RWPE2 (cell line): Measurements from ENCODE around the gene GLB1L3.
"Not testable (repeated sequence)": the region's sequence is repeated elsewhere in the genome, so short reads cannot be mapped to it uniquely, and the experiment has no call there.

Source experiments
- ATAC-seq: fragments of 200-7000 bp; cut with Tn5 transposase; 3 replicates; pipeline ENCODE4 v1.9.1; 2021; ENCODE audit warnings: low read depth
- DNase-seq: peaks from one replicate; pipeline ENCODE4 v3.0.0-alpha.2; 2020; ENCODE audit warnings: low spot score
- H3K27ac ChIP-seq: fragments of 450-650 bp; 2 replicates; pipeline ENCODE4 v1.5.1; 2017; ENCODE audit warnings: mild to moderate bottlenecking; ENCODE audit not compliant: poor library complexity, severe bottlenecking
- H3K27me3 ChIP-seq: fragments of 250-450 bp; sonication (Bioruptor Pico); 2 replicates; pipeline ENCODE4 v1.5.1; 2021; ENCODE audit warnings: mild to moderate bottlenecking, moderate library complexity; ENCODE audit not compliant: insufficient read depth, poor library complexity, severe bottlenecking
- H3K36me3 ChIP-seq: fragments of 250-450 bp; sonication (Bioruptor Pico); 2 replicates; pipeline ENCODE4 v1.5.1; 2020; ENCODE audit warnings: low read depth, mild to moderate bottlenecking, moderate library complexity
- H3K4me1 ChIP-seq: fragments of 250-450 bp; sonication (Bioruptor Pico); 2 replicates; pipeline ENCODE4 v1.5.1; 2021; ENCODE audit warnings: mild to moderate bottlenecking, moderate library complexity; ENCODE audit not compliant: insufficient read depth, poor library complexity, severe bottlenecking
- H3K4me3 ChIP-seq: fragments of 250-450 bp; sonication (Bioruptor Pico); 2 replicates; pipeline ENCODE4 v1.5.1; 2021; ENCODE audit warnings: mild to moderate bottlenecking, moderate library complexity; ENCODE audit not compliant: severe bottlenecking
- H3K9me3 ChIP-seq: fragments of 250-450 bp; sonication (Bioruptor Pico); 2 replicates; pipeline ENCODE4 v1.5.1; 2021; ENCODE audit warnings: mild to moderate bottlenecking, moderate library complexity; ENCODE audit not compliant: severe bottlenecking
- CTCF ChIP-seq: fragments of 450-650 bp; IDR thresholded peaks from one replicate; pipeline ENCODE4 v1.5.1; 2017; ENCODE audit warnings: mild to moderate bottlenecking, moderate library complexity; ENCODE audit not compliant: poor library complexity, severe bottlenecking

GLB1L3 gene

GRCh38 chr11:134312807-134313206 lies 36.6 kb downstream of the GLB1L3 start:
- no peak for TF ChIP-seq CTCF
- Histone ChIP-seq H3K36me3 (no peaks in the 10 kb centered on the region), H3K27me3 (peaks cover 9% of the 10 kb centered on the region), H3K4me3 (no peak overlapping the region), H3K9me3 (no peaks in the 10 kb centered on the region), H3K4me1 (no peaks in the 10 kb centered on the region), H3K27ac (no peak overlapping the region)
- ATAC-seq (no peak), DNase-seq (no peak)

- H3K27ac ChIP-seq = no peak overlapping the region
- no peaks in the 10 kb centered on the region for H3K4me1 ChIP-seq
- no peaks in the 10 kb centered on the region for H3K9me3 ChIP-seq
- peaks cover 9% of the 10 kb centered on the region for H3K27me3 ChIP-seq
- H3K4me3 ChIP-seq = no peak overlapping the region
- no peak for TF ChIP-seq CTCF
- no peak for DNase-seq
- peak; percentile 12; the same call in 1 of the 3 replicates for ATAC-seq
- no peaks in the 10 kb centered on the region for H3K36me3 ChIP-seq
Observed at GRCh38 chr11:134313379-134313778, 37.2 kb downstream of the GLB1L3 start.

- H3K27me3 ChIP-seq = peaks cover 9% of the 10 kb centered on the region
- no peak for DNase-seq
- no peaks in the 10 kb centered on the region for H3K36me3 ChIP-seq
- no peaks in the 10 kb centered on the region for H3K9me3 ChIP-seq
- H3K4me1 ChIP-seq = no peaks in the 10 kb centered on the region
- H3K4me3 ChIP-seq = no peak overlapping the region
- H3K27ac ChIP-seq = no peak overlapping the region
- ATAC-seq = no peak; the same call in 2 of the 3 replicates
- TF ChIP-seq CTCF = no peak
Observed at GRCh38 chr11:134313821-134314607, 37.8 kb downstream of the GLB1L3 start.

- DNase-seq (no peak), ATAC-seq (no peak)
- Histone ChIP-seq H3K9me3 (no peaks in the 10 kb centered on the region), H3K36me3 (no peaks in the 10 kb centered on the region), H3K27me3 (peaks cover 9% of the 10 kb centered on the region), H3K27ac (no peak overlapping the region), H3K4me3 (no peak overlapping the region), H3K4me1 (no peaks in the 10 kb centered on the region)
- no peak for TF ChIP-seq CTCF
Observed at GRCh38 chr11:134317103-134317502, 40.9 kb downstream of the GLB1L3 start.

- not testable (repeated sequence) for H3K9me3 ChIP-seq, H3K4me3 ChIP-seq, H3K27ac ChIP-seq, DNase-seq, H3K36me3 ChIP-seq, H3K27me3 ChIP-seq, H3K4me1 ChIP-seq, ATAC-seq
Observed at GRCh38 chr11:134321373-134321772, 45.2 kb downstream of the GLB1L3 start.
